HepG2 (cell line): ENCODE data around the gene MPC1. TPM values are rescaled to one million over a fixed set of nuclear protein-coding genes. Genes with fewer than 3 reads are reported as not detected.

Experiments
- FOXA3 ChIP-seq: IDR thresholded peaks from 2 replicates; pipeline ENCODE4 v1.6.1; 2016; ENCODE audit warnings: missing genetic modification reagents, missing compliant biosample characterization
- FOXP4 ChIP-seq: sonication (generic); formaldehyde crosslinking; IDR thresholded peaks from 2 replicates; pipeline ENCODE4 v1.4.0; 2020; ENCODE audit warnings: missing genetic modification reagents
- IRF2 ChIP-seq: IDR thresholded peaks from 2 replicates; pipeline ENCODE4 v1.6.1; 2018; ENCODE audit warnings: missing genetic modification reagents, missing compliant biosample characterization
- KLF11 ChIP-seq: IDR thresholded peaks from 2 replicates; pipeline ENCODE4 v1.6.1; 2016; ENCODE audit warnings: missing compliant biosample characterization
- LRRFIP1 ChIP-seq: sonication (generic); formaldehyde crosslinking; conservative IDR thresholded peaks from 2 replicates; pipeline ENCODE4 v1.4.0; 2020; ENCODE audit warnings: missing genetic modification reagents
- MEIS1 ChIP-seq: sonication (generic); formaldehyde crosslinking; IDR thresholded peaks from 2 replicates; pipeline ENCODE4 v1.9.0; 2021; ENCODE audit warnings: mild to moderate bottlenecking, missing genetic modification reagents, moderate library complexity, borderline replicate concordance
- PBX3 ChIP-seq: sonication (generic); formaldehyde crosslinking; IDR thresholded peaks from 2 replicates; pipeline ENCODE4 v1.8.1; 2023; ENCODE audit warnings: missing genetic modification reagents, inconsistent platforms, borderline replicate concordance
- POLR2A ChIP-seq, 2 experiments: IDR thresholded peaks; 2 replicates each; pipeline ENCODE4 v1.6.1; 2011; ENCODE audit warnings: low read depth in 2 of 2, low read length in 2 of 2, mild to moderate bottlenecking in 1 of 2, moderate library complexity in 1 of 2; ENCODE audit not compliant: insufficient read depth in 1 of 2
- PPARG ChIP-seq: conservative IDR thresholded peaks from 2 replicates; pipeline ENCODE4 v1.6.1; 2016; ENCODE audit warnings: missing biosample characterization, missing genetic modification reagents
- PTBP1 ChIP-seq: fragments of 200-400 bp; formaldehyde crosslinking; IDR thresholded peaks from 2 replicates; pipeline ENCODE4 v1.6.1; 2018; ENCODE audit warnings: low read length, low read depth; ENCODE audit not compliant: poor library complexity, severe bottlenecking
- RBFOX2 ChIP-seq: fragments of 200-400 bp; formaldehyde crosslinking; IDR thresholded peaks from 2 replicates; pipeline ENCODE4 v1.6.1; 2017; ENCODE audit warnings: low read depth, mild to moderate bottlenecking, low read length
- SIN3B ChIP-seq: fragments of 150-350 bp; IDR thresholded peaks from 2 replicates; pipeline ENCODE4 v1.6.1; 2014; ENCODE audit warnings: low read length
- SRSF9 ChIP-seq: fragments of 200-400 bp; formaldehyde crosslinking; IDR thresholded peaks from 2 replicates; pipeline ENCODE4 v1.6.1; 2018; ENCODE audit warnings: borderline replicate concordance, mild to moderate bottlenecking, low read depth, low read length; ENCODE audit not compliant: insufficient read depth, poor library complexity, severe bottlenecking
- ZBTB34 ChIP-seq: sonication (generic); formaldehyde crosslinking; IDR thresholded peaks from 2 replicates; pipeline ENCODE4 v1.8.0; 2022; ENCODE audit warnings: mild to moderate bottlenecking, missing genetic modification reagents
- ZNF18 ChIP-seq: sonication (generic); formaldehyde crosslinking; IDR thresholded peaks from 2 replicates; pipeline ENCODE4 v1.8.0; 2022; ENCODE audit warnings: mild to moderate bottlenecking, missing genetic modification reagents; ENCODE audit not compliant: insufficient replicate concordance
- ZNF180 ChIP-seq: sonication (generic); formaldehyde crosslinking; IDR thresholded peaks from 2 replicates; pipeline ENCODE4 v1.4.0; 2020; ENCODE audit warnings: low read depth, missing genetic modification reagents, borderline replicate concordance
- ZNF234 ChIP-seq: sonication (generic); formaldehyde crosslinking; conservative IDR thresholded peaks from 2 replicates; pipeline ENCODE4 v1.5.1; 2020; ENCODE audit warnings: mild to moderate bottlenecking, missing genetic modification reagents
- ZNF468 ChIP-seq: sonication (generic); formaldehyde crosslinking; IDR thresholded peaks from 2 replicates; pipeline ENCODE4 v1.8.0; 2022; ENCODE audit warnings: mild to moderate bottlenecking, moderate library complexity, missing genetic modification reagents
- ZNF746 ChIP-seq: sonication (generic); formaldehyde crosslinking; IDR thresholded peaks from 2 replicates; pipeline ENCODE4 v1.8.0; 2022; ENCODE audit warnings: mild to moderate bottlenecking, missing genetic modification reagents
- polyA plus RNA-seq, 8 experiments: library from polyadenylated mRNA; depleted of rRNA in 3 of 8; stranded (reverse) in 7 of 8; unstranded in 1 of 8; fragments of >200 nt; fragmentation: Illumina TruSeq in 4 of 8; extraction: Trizol in 4 of 8; gene quantifications; 2 replicates each; pipeline versions ENCODE4 v1.2.1 to v1.2.3, GENCODE V29; 2011 to 2016; ENCODE audit warnings: low read depth in 4 of 8, missing spikeins in 1 of 8, mixed read lengths in 1 of 8; ENCODE audit not compliant: insufficient read depth in 1 of 8
- total RNA-seq, 5 experiments: library from RNA; depleted of rRNA; stranded (reverse); fragments of >200 nt; fragmentation: Illumina TruSeq; extraction: Trizol; gene quantifications; 2 replicates each; pipeline ENCODE4 v1.2.3, GENCODE V29; 2016; ENCODE audit warnings: low read depth in 1 of 5

MPC1 gene
- total and polyA plus RNA-seq, 2 of the 13 experiments (the other 11 are each of a cell fraction or from before 2014, with no cell fraction given), result 189 to 214 TPM

GRCh38 chr6:166381733-166382499, 824 bp downstream of the MPC1 start (continued):
- TF ChIP-seq FOXP4, result peak; percentile 67
- no peak for TF ChIP-seq SIN3B
- no peak for TF ChIP-seq LRRFIP1 (CRISPR knock-in tag)
- TF ChIP-seq RBFOX2, result peak; percentile 83
- TF ChIP-seq FOXA3, result no peak
- peak; percentile 96 for TF ChIP-seq IRF2 (CRISPR knock-in tag)
- no peak for TF ChIP-seq PTBP1
- TF ChIP-seq ZBTB34 (CRISPR knock-in tag), result 0 out of 2 replicates have a peak, but pooled peaks have one; percentile 15
- no peak; a peak in 1 of 4 replicates for TF ChIP-seq POLR2A (IDR thresholded peaks at IDR 0.05; ENCODE audit: insufficient read depth in 1 of 2, low read depth in 2 of 2, low read length in 2 of 2)
- no peak for TF ChIP-seq ZNF746 (CRISPR knock-in tag)
- TF ChIP-seq PPARG (CRISPR knock-in tag), result peak; percentile 68; the same call in 1 of the 2 replicates
- TF ChIP-seq ZNF180 (CRISPR knock-in tag), result no peak
- peak; percentile 48; the same call in 1 of the 2 replicates for TF ChIP-seq KLF11 (CRISPR knock-in tag)
- 0 out of 2 replicates have a peak, but pooled peaks have one; percentile 33 for TF ChIP-seq PBX3
- no peak for TF ChIP-seq ZNF468 (CRISPR knock-in tag)
- no peak for TF ChIP-seq SRSF9
- TF ChIP-seq ZNF18 (CRISPR knock-in tag), result peak; percentile 65
- TF ChIP-seq ZNF234 (CRISPR knock-in tag), result no peak
- peak; percentile 82; the same call in 1 of the 2 replicates for TF ChIP-seq MEIS1 (CRISPR knock-in tag)
